Effector memory CD4-positive, alpha-beta T cell (primary cell): ENCODE measurements around the gene UST.

Experiments
- DNase-seq, 3 donors: peaks; one replicate each; pipeline ENCODE4 v3.0.0-alpha.2; 2020
- H3K27ac ChIP-seq: 2 replicates; pipeline ENCODE4 v1.7.0; 2013; ENCODE audit warnings: mild to moderate bottlenecking, low read length, moderate library complexity; ENCODE audit not compliant: insufficient read depth, poor library complexity, severe bottlenecking
- H3K27me3 ChIP-seq: replicated peaks from 2 replicates; pipeline ENCODE4 v1.7.0; 2013; ENCODE audit warnings: mild to moderate bottlenecking, low read length; ENCODE audit not compliant: insufficient read depth, control insufficient read depth, poor library complexity, severe bottlenecking
- H3K36me3 ChIP-seq: 2 replicates; pipeline ENCODE4 v1.7.0; 2013; ENCODE audit warnings: mild to moderate bottlenecking, low read length, moderate library complexity; ENCODE audit not compliant: control insufficient read depth, insufficient read depth
- H3K4me1 ChIP-seq: 2 replicates; pipeline ENCODE4 v1.7.0; 2013; ENCODE audit warnings: low read length, mild to moderate bottlenecking; ENCODE audit not compliant: control insufficient read depth, insufficient read depth, poor library complexity, severe bottlenecking
- H3K4me3 ChIP-seq: 2 replicates; pipeline ENCODE4 v1.7.0; 2013; ENCODE audit warnings: low read length, low read depth, mild to moderate bottlenecking; ENCODE audit not compliant: insufficient read depth, poor library complexity, severe bottlenecking
- H3K9me3 ChIP-seq: 2 replicates; pipeline ENCODE4 v1.7.0; 2013; ENCODE audit warnings: mild to moderate bottlenecking, low read length, moderate library complexity; ENCODE audit not compliant: control insufficient read depth

UST gene

GRCh38 chr6:149065658-149066556 lies 319.1 kb downstream of the UST start:
- H3K27me3 ChIP-seq = no peaks in the 10 kb centered on the region
- no peaks in the 10 kb centered on the region for H3K36me3 ChIP-seq
- DNase-seq = peak in 2 of 3 donors; percentile 21 to 30
- H3K4me3 ChIP-seq = peak overlapping the region; percentile 3
- no peaks in the 10 kb centered on the region for H3K9me3 ChIP-seq
- peak overlapping the region; percentile 64 for H3K27ac ChIP-seq
- peaks cover 25% of the 10 kb centered on the region for H3K4me1 ChIP-seq

- no peak overlapping the region for H3K4me3 ChIP-seq
- no peak overlapping the region for H3K27ac ChIP-seq
- no peaks in the 10 kb centered on the region for H3K27me3 ChIP-seq
- H3K36me3 ChIP-seq = no peaks in the 10 kb centered on the region
- DNase-seq = no peak
- peaks cover 17% of the 10 kb centered on the region for H3K4me1 ChIP-seq
- H3K9me3 ChIP-seq = no peaks in the 10 kb centered on the region
Measured at GRCh38 chr6:149071997-149072396, 325.2 kb downstream of the UST start.

GRCh38 chr6:149074832-149075258 lies 328.0 kb downstream of the UST start:
- no peak for DNase-seq
- H3K27me3 ChIP-seq = no peaks in the 10 kb centered on the region
- no peaks in the 10 kb centered on the region for H3K9me3 ChIP-seq
- peak overlapping the region; percentile 18 for H3K27ac ChIP-seq
- peaks cover 16% of the 10 kb centered on the region for H3K4me1 ChIP-seq
- H3K4me3 ChIP-seq = no peak overlapping the region
- H3K36me3 ChIP-seq = no peaks in the 10 kb centered on the region

- DNase-seq = no peak
- Histone ChIP-seq H3K27me3 (no peaks in the 10 kb centered on the region), H3K9me3 (no peaks in the 10 kb centered on the region), H3K27ac (peak overlapping the region; percentile 18), H3K4me3 (no peak overlapping the region), H3K36me3 (no peaks in the 10 kb centered on the region), H3K4me1 (peaks cover 16% of the 10 kb centered on the region)
Measured at GRCh38 chr6:149075616-149076354, 329.0 kb downstream of the UST start.

- Histone ChIP-seq H3K9me3 (no peaks in the 10 kb centered on the region), H3K4me3 (no peak overlapping the region), H3K27me3 (no peaks in the 10 kb centered on the region), H3K36me3 (no peaks in the 10 kb centered on the region), H3K4me1 (peaks cover 16% of the 10 kb centered on the region), H3K27ac (no peak overlapping the region)
- DNase-seq = no peak
Measured at GRCh38 chr6:149076355-149076734, 329.5 kb downstream of the UST start.

GRCh38 chr6:149077208-149077607 lies 330.4 kb downstream of the UST start:
- no peak for DNase-seq
- Histone ChIP-seq H3K36me3 (no peaks in the 10 kb centered on the region), H3K4me1 (peaks cover 19% of the 10 kb centered on the region), H3K27me3 (no peaks in the 10 kb centered on the region), H3K4me3 (no peak overlapping the region), H3K9me3 (no peaks in the 10 kb centered on the region), H3K27ac (peak overlapping the region; percentile 44)

- no peak for DNase-seq
- H3K27me3 ChIP-seq = no peaks in the 10 kb centered on the region
- H3K4me1 ChIP-seq = peaks cover 30% of the 10 kb centered on the region
- no peak overlapping the region for H3K4me3 ChIP-seq
- no peaks in the 10 kb centered on the region for H3K9me3 ChIP-seq
- no peaks in the 10 kb centered on the region for H3K36me3 ChIP-seq
- H3K27ac ChIP-seq = no peak overlapping the region
Measured at GRCh38 chr6:149078211-149078782, 331.5 kb downstream of the UST start.

- H3K36me3 ChIP-seq = no peaks in the 10 kb centered on the region
- no peak for DNase-seq
- H3K27ac ChIP-seq = no peak overlapping the region
- no peak overlapping the region for H3K4me3 ChIP-seq
- no peaks in the 10 kb centered on the region for H3K27me3 ChIP-seq
- no peaks in the 10 kb centered on the region for H3K9me3 ChIP-seq
- peaks cover 31% of the 10 kb centered on the region for H3K4me1 ChIP-seq
Measured at GRCh38 chr6:149079456-149079855, 332.6 kb downstream of the UST start.

GRCh38 chr6:149079911-149080491 lies 333.2 kb downstream of the UST start:
- H3K4me3 ChIP-seq = no peak overlapping the region
- no peak overlapping the region for H3K27ac ChIP-seq
- peaks cover 31% of the 10 kb centered on the region for H3K4me1 ChIP-seq
- no peaks in the 10 kb centered on the region for H3K36me3 ChIP-seq
- DNase-seq = no peak
- H3K9me3 ChIP-seq = no peaks in the 10 kb centered on the region
- H3K27me3 ChIP-seq = no peaks in the 10 kb centered on the region
